GM18909 (cell line): ENCODE measurements around the gene GGPS1.
"Not testable (repeated sequence)": the region's sequence is repeated elsewhere in the genome, so short reads cannot be mapped to it uniquely, and the experiment has no call there.

Experiments
- ATAC-seq: cut with Tn5 transposase; IDR thresholded peaks from one replicate; pipeline ENCODE4 v1.9.1; 2021; ENCODE audit warnings: mild to moderate bottlenecking; ENCODE audit not compliant: unreplicated experiment, poor library complexity

The GGPS1 gene

DNA sequence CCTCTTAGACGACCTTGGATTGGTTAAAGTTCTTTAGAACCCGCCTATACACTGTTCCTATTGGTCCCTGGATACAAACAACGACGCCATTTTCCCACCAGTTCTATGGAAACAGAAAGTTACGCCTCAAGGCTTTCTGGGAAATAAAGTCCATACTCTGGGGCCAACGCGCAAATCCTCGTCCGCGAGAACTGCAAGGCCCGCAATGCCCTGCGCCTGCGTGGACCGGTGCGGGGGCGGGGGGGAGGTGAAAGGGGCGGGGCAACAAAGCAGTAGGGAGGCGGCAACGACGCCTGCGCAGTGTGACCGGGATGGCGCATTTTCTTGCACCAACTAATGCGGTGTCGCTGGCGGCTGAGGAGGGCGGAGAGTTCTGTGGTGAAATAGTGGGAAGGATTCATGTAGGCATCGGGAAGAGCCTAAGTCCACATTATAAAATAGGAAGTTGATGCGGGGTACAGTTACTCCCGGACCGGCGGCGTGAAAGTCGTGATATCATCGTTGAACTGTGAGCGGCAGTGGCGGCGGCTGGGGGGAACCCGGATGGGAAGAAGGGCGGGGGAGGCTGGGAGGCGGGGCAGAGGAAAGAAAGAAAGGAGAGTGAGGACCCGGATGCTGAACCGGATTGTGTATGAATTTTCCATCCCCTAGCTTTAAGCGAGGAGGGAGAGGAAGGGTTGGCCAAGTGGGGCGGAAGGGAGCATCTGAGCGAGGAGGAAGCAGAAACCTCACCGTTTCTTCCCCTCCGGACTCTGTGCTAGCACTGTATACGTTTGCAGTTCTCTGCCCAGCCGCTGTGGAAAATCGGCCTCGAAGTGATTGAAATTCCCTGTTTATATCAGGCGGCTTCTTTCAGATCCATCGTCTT is at the start of gene GGPS1:
TSS of gene GGPS1 (plus strand) at position 300 of the 868 bp plus-strand sequence. CDS start 6,695 bp downstream, outside the sequence.
- ATAC-seq: peak; percentile 73

DNA sequence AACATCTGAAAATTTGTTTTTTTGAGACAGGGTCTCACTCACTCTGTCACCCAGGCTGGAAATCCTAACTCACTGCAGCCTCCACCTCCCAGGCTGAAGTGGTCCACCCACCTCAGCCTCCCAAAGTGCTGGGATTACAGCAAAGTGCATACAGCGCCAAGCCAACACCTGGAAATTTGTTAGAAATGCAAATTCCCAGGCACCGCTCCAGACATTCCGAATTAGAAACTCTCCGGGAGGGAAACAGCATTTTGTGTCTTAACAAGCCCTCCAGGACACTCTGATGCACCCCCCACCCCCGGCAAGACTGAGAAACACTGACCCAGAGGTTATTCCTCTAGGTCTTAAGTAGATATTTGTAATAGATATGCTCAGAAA is 49.5 kb upstream of the GGPS1 start:
- no peak for ATAC-seq

DNA sequence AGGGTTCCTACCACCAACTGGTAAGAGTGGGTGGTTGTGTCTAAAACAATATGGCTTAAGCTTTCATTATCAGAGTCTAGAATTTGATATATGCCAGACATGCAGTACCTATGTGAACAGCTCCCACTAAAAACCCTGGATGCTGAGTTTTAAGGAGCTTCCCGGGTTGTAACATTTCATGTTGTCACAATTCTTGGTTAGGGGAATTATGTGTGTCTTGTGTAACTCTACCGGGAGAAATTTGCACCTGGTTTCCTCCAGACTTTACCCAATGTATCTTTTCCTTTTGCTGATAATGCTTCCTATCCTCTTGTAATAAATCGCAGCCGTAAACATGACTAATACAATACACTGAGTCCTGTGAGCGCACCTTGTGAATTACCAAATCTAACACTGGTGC is 48.7 kb upstream of the GGPS1 start:
- no peak for ATAC-seq

DNA sequence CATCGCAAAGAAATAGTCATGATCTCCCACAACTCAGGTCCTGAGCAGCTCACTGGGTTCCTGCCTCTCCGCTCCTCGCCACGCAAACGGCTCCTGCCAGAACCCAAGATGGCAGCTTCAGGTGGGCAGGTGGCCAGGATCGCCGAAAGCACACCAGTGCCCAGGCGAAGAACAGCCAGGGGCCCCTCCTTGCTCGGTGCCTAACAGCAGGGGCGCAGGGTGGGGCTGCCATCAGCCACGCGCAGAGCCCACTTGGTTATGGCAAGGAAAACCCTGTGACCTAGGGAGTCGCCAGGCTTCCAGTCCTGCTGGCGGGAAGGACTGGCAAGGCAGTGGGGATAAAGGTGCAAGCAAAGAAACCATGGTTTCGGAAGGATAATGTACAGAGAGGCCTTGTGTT is 47.9 kb upstream of the GGPS1 start:
- no peak for ATAC-seq

DNA sequence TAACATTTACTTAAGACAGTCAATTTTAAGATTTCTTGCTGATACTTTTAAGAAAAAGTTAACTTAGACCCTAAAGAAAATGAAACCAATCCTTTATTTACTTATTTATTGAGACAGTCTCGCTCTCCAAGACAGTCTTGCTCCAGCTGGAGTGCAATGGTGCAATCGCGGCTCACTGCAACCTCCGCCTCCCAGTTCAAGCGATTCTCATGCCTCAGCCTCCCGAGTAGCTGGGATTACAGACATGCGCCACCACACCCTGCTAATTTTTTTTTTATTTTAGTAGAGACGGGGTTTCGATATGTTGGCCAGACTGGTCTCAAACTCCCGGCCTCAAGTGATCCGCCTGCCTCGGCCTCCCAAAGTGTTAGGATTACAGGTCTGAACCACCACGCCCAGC is 44.7 kb upstream of the GGPS1 start:
- not testable (repeated sequence) for ATAC-seq

DNA sequence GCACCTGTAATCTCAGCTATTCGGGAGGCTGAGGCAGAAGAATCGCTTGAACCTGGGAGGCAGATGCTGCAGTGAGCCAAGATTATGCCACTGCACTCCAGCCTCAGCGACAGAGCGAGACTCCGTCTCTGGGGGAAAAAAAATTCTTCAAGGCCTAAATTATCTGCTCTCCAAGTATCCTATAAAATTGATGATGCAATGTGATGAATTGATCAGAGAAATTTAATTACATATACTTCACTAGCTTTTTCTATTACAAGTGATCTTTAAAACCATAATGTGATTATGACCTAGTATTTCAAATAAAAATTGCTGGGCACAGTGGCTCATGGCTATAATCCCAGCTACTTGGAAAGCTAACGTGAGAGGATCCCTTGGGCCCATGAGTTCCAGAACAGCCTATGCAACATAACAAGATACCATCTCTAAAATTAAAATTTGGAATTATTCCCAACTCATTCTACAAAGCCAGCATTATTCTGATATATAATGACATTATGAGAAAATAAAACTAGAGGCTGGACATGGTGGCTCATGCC is 44.1 kb upstream of the GGPS1 start:
- ATAC-seq: no peak

DNA sequence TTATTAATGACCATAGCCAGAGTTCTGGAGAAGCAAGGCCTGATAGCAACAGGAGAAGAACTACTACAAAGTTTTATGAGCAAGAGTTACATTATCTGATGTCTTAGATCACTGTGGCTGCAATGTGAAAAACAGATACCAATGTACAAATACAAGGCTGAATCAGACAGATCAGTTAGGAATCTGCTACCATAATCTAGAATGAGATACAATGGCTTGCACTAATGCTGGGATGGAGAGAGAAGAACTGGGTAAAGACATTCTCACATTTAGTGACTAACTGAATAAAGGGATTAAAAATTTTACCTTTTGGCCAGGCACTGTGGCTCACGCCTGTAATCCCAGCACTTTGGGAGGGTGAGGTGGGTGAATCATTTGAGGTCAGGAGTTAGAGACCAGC is 41.7 kb upstream of the GGPS1 start:
- no peak for ATAC-seq

DNA sequence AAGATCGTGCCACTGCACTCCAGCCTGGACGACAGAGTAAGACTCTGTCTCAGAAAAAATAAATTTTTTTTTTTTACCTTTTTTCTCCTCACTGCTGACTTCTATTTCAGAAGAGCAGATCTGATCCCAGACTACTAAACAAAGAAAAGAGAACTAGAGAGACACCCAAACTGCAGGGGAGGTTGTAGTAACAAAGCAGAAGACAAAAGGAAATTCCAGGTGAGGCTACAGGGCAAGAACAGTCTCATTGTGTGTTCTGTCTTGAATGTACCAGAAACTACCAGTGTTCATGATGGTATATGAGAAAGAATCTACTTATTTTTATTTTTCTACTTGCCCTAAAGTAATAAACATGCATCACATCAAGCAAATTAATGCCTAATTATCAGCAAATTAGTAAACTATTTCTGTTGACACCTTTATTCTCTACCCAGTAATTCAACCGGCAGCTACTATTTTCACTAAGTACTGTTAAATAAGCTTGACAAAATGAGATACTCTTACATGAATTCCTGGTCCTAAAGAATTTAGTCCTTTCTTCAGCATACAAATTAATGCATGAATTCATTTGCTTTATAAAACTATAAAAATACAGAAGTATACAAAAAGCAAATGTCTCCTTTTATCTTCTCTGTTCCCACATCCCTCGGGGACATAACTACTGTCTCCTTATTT is 41.0 kb upstream of the GGPS1 start:
- no peak for ATAC-seq

DNA sequence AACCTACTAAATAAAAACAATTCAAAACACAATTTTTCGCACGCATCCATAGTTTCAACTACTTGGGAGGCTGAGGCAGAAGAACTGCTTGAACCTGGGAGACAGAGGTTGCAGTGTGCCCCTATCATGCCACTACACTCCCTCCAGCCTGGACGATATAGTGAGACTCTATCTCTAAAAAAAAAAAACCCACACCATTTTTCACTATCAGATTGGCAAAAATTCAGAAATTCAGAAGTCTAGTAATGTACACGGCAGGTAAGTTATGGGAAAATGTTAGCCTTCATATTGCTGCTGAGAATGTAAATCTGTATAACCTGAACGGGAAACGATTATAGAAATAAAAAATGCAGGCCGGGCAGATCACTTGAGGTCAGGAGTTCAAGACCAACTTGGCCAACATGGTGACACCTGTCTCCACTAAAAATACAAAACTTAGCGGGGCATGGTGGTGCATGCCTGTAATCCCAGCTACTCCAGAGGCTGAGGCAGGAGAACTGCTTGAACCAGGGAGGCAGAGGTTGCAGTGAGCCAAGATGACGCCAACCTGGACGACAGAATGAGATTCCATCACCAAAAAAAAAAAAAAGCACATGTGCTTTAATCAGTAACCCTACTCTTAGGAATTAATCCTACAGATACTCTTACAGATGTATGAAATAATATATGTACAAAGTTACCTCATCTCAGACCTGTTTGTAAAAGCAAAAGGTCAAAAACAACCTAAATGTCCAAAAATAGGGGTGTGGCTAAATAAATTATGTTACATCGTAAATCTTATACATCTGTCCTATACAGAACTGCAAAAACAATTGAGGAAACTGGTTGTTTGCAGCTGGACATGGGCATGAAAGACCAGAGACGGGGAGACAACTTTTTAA is 38.3 kb upstream of the GGPS1 start:
- ATAC-seq: no peak

DNA sequence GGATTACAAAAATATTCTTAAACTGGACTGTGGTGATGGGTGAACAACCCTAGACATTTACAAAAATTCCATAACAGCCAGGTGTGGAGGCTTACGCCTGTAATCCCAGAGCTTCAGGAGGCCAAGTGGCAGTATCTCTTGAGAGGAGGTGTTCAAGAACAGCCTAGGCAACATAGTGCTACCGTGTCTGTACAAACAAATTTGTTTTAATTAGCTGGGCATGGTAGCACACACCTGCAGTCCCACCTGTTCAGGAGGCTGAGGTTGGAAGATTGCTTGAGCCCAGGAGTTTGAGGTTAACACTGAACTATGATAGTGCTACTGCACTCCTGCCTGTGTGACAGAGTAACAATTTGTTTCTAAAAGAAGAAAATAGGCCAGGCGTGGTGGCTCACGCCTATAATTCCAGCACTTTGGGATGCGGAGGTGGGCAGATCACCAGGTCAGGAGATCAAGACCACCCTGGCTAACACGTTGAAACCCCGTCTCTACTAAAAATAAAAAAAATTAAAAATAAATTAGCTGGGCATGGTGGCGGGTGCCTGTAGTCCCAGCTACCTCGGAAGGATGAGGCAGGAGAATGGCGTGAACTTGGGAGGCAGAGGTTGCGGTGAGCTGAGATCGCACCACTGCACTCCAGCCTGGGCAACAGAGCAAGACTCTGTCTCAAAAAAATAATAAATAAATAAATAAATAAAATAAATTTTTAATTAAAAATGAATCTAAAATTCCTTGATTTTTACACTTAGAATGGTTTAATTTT is 37.4 kb upstream of the GGPS1 start:
- ATAC-seq: no peak

DNA sequence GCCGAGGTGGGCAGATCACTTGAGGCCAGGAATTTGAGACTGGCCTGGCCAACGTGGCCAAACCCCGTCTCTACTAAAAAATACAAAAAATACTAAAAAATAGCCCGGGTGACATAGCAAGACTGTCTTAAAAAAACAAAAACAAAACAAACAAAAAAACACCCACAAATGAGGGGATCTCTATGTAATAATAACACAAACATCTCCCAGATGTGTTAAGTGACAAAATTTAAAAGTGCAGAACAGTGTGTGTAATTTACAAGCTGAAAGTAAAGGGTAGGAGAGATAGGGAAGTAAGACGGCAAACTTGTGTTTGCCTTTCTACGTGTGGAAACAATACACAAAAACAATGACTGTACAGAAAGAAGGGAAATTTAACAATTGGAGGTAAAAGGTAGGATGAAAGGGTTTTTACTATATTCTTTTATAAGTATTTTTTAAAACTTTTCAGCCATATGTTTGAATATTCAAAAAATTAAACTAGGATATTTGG is 36.7 kb upstream of the GGPS1 start:
- ATAC-seq: no peak

DNA sequence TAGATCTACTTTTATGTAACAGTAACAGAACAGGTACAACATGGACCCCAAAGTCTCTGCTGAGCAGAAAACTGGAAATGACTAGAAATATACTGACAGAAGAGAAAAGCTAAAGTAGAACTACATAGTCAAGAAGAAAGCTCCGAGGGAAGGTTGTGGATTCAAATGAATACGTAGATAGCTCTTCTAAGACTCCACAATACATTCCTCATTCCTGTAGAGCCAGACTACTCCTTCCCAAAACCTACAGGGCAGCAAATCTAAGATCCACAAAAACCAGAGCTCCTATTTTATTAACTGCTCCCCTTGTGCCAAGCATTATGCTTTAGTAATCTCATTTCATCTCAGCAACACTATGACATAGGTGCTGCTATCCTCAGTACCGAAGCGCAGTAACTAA is 35.6 kb upstream of the GGPS1 start:
- no peak for ATAC-seq

DNA sequence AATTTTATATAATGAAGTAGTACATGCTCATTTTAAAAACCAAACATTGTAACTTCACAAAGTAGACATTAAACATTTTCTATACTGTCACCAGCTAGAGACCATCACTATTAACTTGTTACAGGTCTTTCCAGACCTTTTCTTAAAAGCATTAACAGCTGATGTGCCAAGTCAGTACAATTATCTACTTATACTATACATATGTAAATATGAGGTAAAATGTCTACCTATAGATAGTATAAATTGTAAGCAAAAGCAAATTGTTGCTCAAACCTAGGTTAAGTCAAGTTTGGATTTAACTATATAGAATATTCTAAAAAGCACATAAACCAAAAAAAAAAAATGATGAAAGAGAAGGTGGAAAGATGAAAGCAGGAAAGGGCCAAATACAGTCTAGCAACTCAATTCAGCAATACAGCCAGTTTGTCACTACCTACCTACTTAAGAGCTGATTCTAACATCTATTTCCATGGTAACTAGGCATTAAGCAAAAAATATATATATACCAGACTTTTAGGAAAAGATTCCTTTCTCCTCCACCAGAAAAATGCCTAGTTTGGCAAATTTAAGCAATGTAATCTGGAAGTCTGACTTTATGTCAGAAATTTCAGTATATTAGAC is 34.9 kb upstream of the GGPS1 start:
- no peak for ATAC-seq

DNA sequence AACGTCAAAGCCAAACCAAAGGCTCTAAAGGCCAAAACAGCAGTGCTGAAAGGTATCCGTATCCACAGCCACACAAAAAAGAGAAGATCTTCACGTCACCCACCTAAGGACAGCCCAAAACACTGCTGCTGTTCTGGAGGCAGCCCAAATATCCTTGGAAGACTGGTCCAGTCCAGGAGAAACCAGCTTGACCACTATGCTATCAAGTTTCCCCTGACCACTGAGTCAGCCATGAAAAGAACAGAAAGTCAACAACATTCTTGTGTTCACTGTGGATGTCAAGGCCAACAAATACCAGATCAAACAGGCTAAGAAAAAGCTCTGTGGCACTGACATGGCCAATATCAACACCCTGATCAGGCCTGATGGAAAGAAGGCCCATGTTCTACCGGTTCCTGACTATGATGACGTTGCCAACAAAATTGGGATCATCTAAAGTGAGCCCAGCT is 32.4 kb upstream of the GGPS1 start:
- ATAC-seq: no peak

DNA sequence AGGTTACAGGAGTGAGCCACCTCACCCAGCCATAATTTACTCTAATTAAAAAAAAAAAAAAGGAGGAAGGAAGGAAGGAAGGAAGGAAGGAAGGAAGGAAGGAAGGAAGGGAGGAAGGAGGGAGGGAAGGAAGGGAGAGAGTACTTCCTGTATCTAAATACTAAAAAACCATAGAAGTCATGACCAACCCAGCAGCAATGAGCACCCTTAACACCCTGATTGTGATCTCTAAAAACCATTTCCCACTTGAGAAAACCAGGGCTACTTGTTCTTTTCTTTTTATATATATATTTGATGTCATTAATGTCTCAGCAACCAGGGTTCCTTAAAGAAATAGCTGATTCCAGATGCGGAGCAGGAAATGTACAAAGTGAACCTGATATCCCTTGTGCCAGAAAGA is 31.6 kb upstream of the GGPS1 start:
- ATAC-seq: no peak

DNA sequence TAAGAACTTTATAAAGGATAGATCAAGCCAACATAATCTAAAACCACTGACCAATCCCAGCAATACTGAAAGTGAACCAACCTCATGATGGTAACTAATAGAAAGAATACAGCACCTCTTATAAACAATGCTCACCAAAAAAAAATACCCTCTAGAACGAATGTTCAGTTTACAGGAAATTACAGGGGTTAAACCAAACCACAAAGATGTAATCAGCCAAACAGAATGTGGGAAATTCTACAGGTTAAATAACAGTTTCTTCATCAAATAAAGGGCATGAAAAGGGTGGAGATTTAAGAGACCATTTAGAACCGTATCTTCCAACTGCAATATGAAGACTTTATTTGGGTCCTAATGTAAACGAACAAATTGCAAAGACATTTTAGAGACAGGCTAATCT is 30.8 kb upstream of the GGPS1 start:
- no peak for ATAC-seq

DNA sequence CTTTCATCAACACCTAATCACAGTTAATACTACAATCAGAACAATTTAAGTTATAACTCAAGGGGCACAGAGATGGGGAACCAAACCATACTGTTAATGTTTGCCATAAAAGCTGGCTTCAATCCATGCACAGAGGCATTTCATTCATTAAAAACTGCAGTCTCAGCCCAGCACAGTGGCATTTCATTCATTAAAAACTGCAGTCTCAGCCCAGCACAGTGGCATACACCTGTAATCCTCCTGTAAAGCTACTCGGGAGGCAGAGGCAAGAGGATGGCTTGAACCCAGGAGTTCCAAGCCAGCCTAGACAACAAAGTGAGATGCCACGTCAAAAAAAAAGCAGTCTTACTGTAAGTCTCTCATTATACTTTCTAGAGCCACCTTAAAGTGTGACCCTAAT is 29.6 kb upstream of the GGPS1 start:
- no peak for ATAC-seq

DNA sequence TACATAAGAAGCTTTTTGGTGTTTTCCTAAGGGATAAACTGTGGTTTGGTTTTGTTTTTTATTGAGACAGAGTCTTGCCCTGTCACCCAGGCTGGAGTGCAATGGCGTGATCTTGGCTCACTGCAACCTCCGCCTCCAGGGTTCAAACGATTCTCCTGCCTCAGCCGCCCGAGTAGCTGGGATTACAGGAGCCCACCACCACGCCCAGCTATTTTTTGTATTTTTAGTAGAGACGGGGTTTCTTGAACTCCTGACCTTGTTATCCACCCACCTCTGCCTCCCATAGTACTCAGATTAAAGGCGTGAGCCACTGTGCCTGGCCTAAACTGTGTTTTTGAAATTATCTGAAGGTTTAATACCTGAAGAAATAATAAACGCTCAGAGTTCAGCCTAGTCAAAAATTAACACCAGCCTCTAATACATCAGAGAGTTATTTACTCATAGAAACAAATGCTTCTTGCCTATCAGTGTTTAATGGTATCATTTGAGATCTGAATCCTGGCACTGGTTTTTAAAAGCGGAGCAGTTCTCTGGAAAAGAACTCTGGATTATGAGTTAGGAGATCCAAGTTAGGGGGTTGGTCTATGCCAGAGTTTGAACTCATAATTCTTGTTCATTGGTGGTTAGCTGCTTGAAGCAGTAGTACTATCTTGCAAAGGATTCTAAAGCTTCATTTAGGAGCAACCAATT is 29.1 kb upstream of the GGPS1 start:
- ATAC-seq: no peak

DNA sequence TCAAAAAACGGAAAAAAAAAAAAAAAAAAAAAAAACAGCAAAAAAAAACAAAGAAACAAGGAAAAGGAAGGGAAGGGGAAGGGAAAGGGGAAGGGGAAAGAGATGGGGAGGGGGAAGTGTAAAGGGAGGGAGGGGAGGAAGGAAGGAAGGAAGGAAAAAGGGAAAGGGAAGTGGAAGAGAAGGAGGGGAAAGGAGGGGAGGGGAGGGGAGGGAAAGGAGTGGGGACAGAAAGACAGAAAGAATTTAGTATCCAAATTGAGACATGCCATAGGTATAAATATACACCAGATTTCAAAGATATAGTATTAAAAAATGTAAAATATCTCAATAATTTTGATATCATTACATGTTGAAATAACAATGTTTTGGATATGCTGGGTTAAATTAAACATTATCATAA is 26.2 kb upstream of the GGPS1 start:
- ATAC-seq: no peak
